Hepatocyte (in vitro differentiated cells): ENCODE measurements around the gene CHN2. TPM values are rescaled to one million over a fixed set of nuclear protein-coding genes. Genes with fewer than 3 reads are reported as not detected.

Experiments used
- DNase-seq: peaks from one replicate; pipeline ENCODE4 v3.0.0-alpha.2; 2016; ENCODE audit warnings: low spot score
- H2AFZ ChIP-seq: fragments of 200-600 bp; sonication (generic); 2 replicates; pipeline ENCODE4 v1.6.0; 2016; ENCODE audit warnings: antibody characterized with exemption, mild to moderate bottlenecking
- H3K27ac ChIP-seq: fragments of 200-600 bp; sonication (generic); 2 replicates; pipeline ENCODE4 v1.5.1; 2016; ENCODE audit warnings: mild to moderate bottlenecking
- H3K27me3 ChIP-seq: fragments of 200-600 bp; sonication (generic); 2 replicates; pipeline ENCODE4 v1.6.1; 2016
- H3K36me3 ChIP-seq: fragments of 200-600 bp; sonication (generic); replicated peaks from 2 replicates; pipeline ENCODE4 v1.5.1; 2016; ENCODE audit warnings: low read depth; ENCODE audit not compliant: insufficient read depth
- H3K4me1 ChIP-seq: fragments of 200-600 bp; sonication (generic); 2 replicates; pipeline ENCODE4 v1.5.1; 2016; ENCODE audit warnings: mild to moderate bottlenecking, moderate library complexity; ENCODE audit not compliant: insufficient read depth
- H3K4me2 ChIP-seq: fragments of 200-600 bp; sonication (generic); 2 replicates; pipeline ENCODE4 v1.6.0; 2016
- H3K4me3 ChIP-seq: fragments of 200-600 bp; sonication (generic); 2 replicates; pipeline ENCODE4 v1.5.1; 2016; ENCODE audit warnings: mild to moderate bottlenecking
- H3K79me2 ChIP-seq: fragments of 200-600 bp; sonication (generic); 2 replicates; pipeline ENCODE4 v1.6.0; 2017; ENCODE audit warnings: mild to moderate bottlenecking
- H3K9me2 ChIP-seq: fragments of 200-600 bp; sonication (generic); replicated peaks from 2 replicates; pipeline ENCODE4 v1.6.0; 2017; ENCODE audit warnings: mild to moderate bottlenecking; ENCODE audit not compliant: insufficient read depth
- H3K9me3 ChIP-seq: fragments of 200-600 bp; sonication (generic); 2 replicates; pipeline ENCODE4 v1.5.1; 2016; ENCODE audit warnings: low read depth, mild to moderate bottlenecking
- H4K20me1 ChIP-seq: fragments of 200-600 bp; sonication (generic); 2 replicates; pipeline ENCODE4 v1.6.0; 2016; ENCODE audit warnings: mild to moderate bottlenecking; ENCODE audit not compliant: insufficient read depth, poor library complexity, severe bottlenecking
- EZH2 ChIP-seq: fragments of 200-600 bp; sonication (generic); IDR thresholded peaks from 2 replicates; pipeline ENCODE4 v1.6.1; 2016; ENCODE audit warnings: antibody characterized with exemption, mild to moderate bottlenecking, borderline replicate concordance
- EZH2phosphoT487 ChIP-seq: fragments of 200-600 bp; sonication (generic); IDR thresholded peaks from one replicate; pipeline ENCODE4 v1.6.1; 2018; ENCODE audit warnings: antibody characterized with exemption, mild to moderate bottlenecking, low read depth, moderate library complexity; ENCODE audit not compliant: unreplicated experiment, severe bottlenecking
- WGBS: methylation state at CpG from one replicate; pipeline ENCODE4 v1.1.6; 2016; ENCODE audit warnings: low lambda C conversion rate; ENCODE audit errors: missing lambda C conversion rate; 5-methylcytosine and 5-hydroxymethylcytosine counted together
- polyA plus RNA-seq: library from polyadenylated mRNA; unstranded; fragments of >200 nt; fragmentation: Nextera tagmentation; extraction: Ambion mirVana; gene quantifications from 2 replicates; pipeline ENCODE4 v1.2.1, GENCODE V29; 2016
- total RNA-seq: library from RNA; depleted of rRNA; stranded (reverse); fragments of >200 nt; gene quantifications from 2 replicates; pipeline ENCODE4 v1.2.3, GENCODE V29; 2014
- TF ChIP-seq, protein P1 (sequence below): fragments of 200-600 bp; sonication (generic); IDR thresholded peaks from 2 replicates; pipeline ENCODE4 v1.5.1; 2016; ENCODE audit warnings: antibody characterized with exemption, mild to moderate bottlenecking; ENCODE audit not compliant: poor library complexity

The CHN2 gene
- total and polyA plus RNA-seq, 2 experiments from 2014 or later = 8.7 to 12.3 TPM

- Histone ChIP-seq H2AFZ (no peak overlapping the region), H3K9me2 (no peaks in the 10 kb centered on the region), H3K36me3 (no peaks in the 10 kb centered on the region), H3K4me3 (no peak overlapping the region), H3K79me2 (no peaks in the 10 kb centered on the region), H3K9me3 (no peaks in the 10 kb centered on the region), H3K27ac (no peak overlapping the region), H3K4me2 (no peak overlapping the region), H3K27me3 (no peaks in the 10 kb centered on the region), H4K20me1 (no peaks in the 10 kb centered on the region), H3K4me1 (no peaks in the 10 kb centered on the region)
- DNase-seq = no peak
- TF ChIP-seq, protein P1, sequence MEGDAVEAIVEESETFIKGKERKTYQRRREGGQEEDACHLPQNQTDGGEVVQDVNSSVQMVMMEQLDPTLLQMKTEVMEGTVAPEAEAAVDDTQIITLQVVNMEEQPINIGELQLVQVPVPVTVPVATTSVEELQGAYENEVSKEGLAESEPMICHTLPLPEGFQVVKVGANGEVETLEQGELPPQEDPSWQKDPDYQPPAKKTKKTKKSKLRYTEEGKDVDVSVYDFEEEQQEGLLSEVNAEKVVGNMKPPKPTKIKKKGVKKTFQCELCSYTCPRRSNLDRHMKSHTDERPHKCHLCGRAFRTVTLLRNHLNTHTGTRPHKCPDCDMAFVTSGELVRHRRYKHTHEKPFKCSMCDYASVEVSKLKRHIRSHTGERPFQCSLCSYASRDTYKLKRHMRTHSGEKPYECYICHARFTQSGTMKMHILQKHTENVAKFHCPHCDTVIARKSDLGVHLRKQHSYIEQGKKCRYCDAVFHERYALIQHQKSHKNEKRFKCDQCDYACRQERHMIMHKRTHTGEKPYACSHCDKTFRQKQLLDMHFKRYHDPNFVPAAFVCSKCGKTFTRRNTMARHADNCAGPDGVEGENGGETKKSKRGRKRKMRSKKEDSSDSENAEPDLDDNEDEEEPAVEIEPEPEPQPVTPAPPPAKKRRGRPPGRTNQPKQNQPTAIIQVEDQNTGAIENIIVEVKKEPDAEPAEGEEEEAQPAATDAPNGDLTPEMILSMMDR = no peak
- no peak for TF ChIP-seq EZH2phosphoT487
- no peak for TF ChIP-seq EZH2
- 49% methylated on average over 5 of the region's 5 CpGs for WGBS
These were observed 37.6 kb upstream of the CHN2 start for GRCh38 chr7:29156907-29157452.

- no peaks in the 10 kb centered on the region for H3K27me3 ChIP-seq
- H3K36me3 ChIP-seq = no peaks in the 10 kb centered on the region
- no peaks in the 10 kb centered on the region for H3K79me2 ChIP-seq
- peak overlapping the region; percentile 53 for H3K4me2 ChIP-seq
- TF ChIP-seq EZH2 = no peak
- no peak for TF ChIP-seq EZH2phosphoT487
- TF ChIP-seq, protein P1 = no peak
- no peaks in the 10 kb centered on the region for H3K9me2 ChIP-seq
- DNase-seq = no peak
- no peak overlapping the region for H2AFZ ChIP-seq
- WGBS = 34% methylated on average over 3 of the region's 3 CpGs
- no peaks in the 10 kb centered on the region for H3K9me3 ChIP-seq
- H3K27ac ChIP-seq = no peak overlapping the region
- H3K4me3 ChIP-seq = no peak overlapping the region
- H4K20me1 ChIP-seq = no peaks in the 10 kb centered on the region
- no peaks in the 10 kb centered on the region for H3K4me1 ChIP-seq
These were observed 35.7 kb upstream of the CHN2 start for GRCh38 chr7:29158795-29159423.

DNA sequence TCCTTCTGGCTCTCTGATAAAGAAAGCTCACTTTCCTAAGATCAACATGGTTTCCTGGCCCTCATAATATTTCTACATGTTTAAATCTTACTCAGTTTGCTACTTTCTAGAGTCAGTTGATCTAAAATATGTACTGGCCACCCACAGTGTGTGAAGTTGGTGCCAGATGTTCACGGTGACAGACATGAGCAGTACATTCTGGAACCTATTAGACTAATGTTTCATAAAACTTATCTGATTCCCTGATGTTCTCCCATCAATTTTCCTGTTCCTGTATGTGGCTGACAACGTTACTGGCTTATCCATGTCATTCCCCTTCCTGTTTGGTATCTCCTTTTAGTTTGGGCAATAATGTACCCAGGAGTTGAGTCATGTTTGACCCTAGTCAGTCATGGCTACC lies 34.5 kb upstream of the CHN2 start:
- DNase-seq = no peak
- no peak overlapping the region for H3K4me3 ChIP-seq
- WGBS = 23% methylated on average over 2 of the region's 2 CpGs

More for the DNA sequence above, 34.5 kb upstream of the CHN2 start:
- H3K27ac ChIP-seq = no peak overlapping the region
- H3K9me2 ChIP-seq = no peaks in the 10 kb centered on the region
- no peaks in the 10 kb centered on the region for H3K36me3 ChIP-seq
- H3K4me2 ChIP-seq = no peak overlapping the region
- H4K20me1 ChIP-seq = no peaks in the 10 kb centered on the region
- H3K27me3 ChIP-seq = no peaks in the 10 kb centered on the region
- no peaks in the 10 kb centered on the region for H3K79me2 ChIP-seq
- H3K9me3 ChIP-seq = no peaks in the 10 kb centered on the region
- no peaks in the 10 kb centered on the region for H3K4me1 ChIP-seq
- TF ChIP-seq EZH2phosphoT487 (no peak), EZH2 (no peak)
- TF ChIP-seq, protein P1 = no peak
- no peak overlapping the region for H2AFZ ChIP-seq
